GM12878 (cell line): ENCODE data around the gene MUSK. TPM values are rescaled to one million over a fixed set of nuclear protein-coding genes. Genes with fewer than 3 reads are reported as not detected.
"Not testable (repeated sequence)": the region's sequence is repeated elsewhere in the genome, so short reads cannot be mapped to it uniquely, and the experiment has no call there.

Experiments
- ATAC-seq: fragments of 200-7000 bp; cut with Tn5 transposase; 3 replicates; pipeline ENCODE4 v1.9.1; 2020; ENCODE audit warnings: mild to moderate bottlenecking, moderate library complexity
- BruUV-seq: library from RNA; stranded (reverse); fragments of 400-500 nt; replicated peaks from 2 replicates; lab custom pipeline; 2021; lab: Mats Ljungman, UMichigan
- CTCF ChIA-PET: fragments of 300-600 bp; sonication (Branson Sonifier 250); formaldehyde crosslinking; extraction: SDS; loops from one replicate; lab custom pipeline; 2021; ENCODE audit warnings: inconsistent platforms; lab: Yijun Ruan, JAX
- POLR2A ChIA-PET: fragments of 350-600 bp; formaldehyde crosslinking; extraction: SDS; loops from one replicate; lab custom pipeline; 2021; ENCODE audit warnings: inconsistent platforms; lab: Charles Lee
- RAD21 ChIA-PET: fragments of 300-600 bp; sonication (Branson Sonifier 250); formaldehyde crosslinking; loops from one replicate; lab custom pipeline; 2023; ENCODE audit warnings: antibody characterized with exemption; ENCODE audit not compliant: unreplicated experiment; lab: Charles Lee
- SMC1A ChIA-PET: fragments of 300-600 bp; sonication (Branson Sonifier 250); formaldehyde crosslinking; loops from one replicate; lab custom pipeline; 2023; ENCODE audit not compliant: unreplicated experiment, uncharacterized antibody; lab: Charles Lee
- DNase-seq: peaks from one replicate; pipeline ENCODE4 v3.0.0-alpha.2; 2011; ENCODE audit warnings: low read depth, low spot score
- FAIRE-seq: peaks from 3 replicates; lab custom pipeline; 2011; peaks lifted over from hg19 to GRCh38; lab: Jason Lieb, UNC
- H2AFZ ChIP-seq: 2 replicates; pipeline ENCODE4 v1.6.0; 2011; ENCODE audit warnings: low read depth, low read length, control low read depth; ENCODE audit not compliant: control insufficient read depth
- H3K27ac ChIP-seq: 2 replicates; pipeline ENCODE4 v1.5.1; 2011; ENCODE audit warnings: control low read depth; ENCODE audit not compliant: control insufficient read depth, insufficient read depth
- H3K27me3 ChIP-seq, 2 experiments: replicated peaks in 1 of 2; 2 replicates each; pipeline versions ENCODE4 v1.6.0 to v1.6.1; 2011; ENCODE audit warnings: low read length in 1 of 2; ENCODE audit not compliant: control insufficient read depth in 2 of 2, insufficient read depth in 2 of 2
- H3K36me3 ChIP-seq, 2 experiments: 2 replicates each; pipeline ENCODE4 v1.5.1; 2011; ENCODE audit warnings: low read length in 1 of 2; ENCODE audit not compliant: control insufficient read depth in 2 of 2, insufficient read depth in 2 of 2
- H3K4me1 ChIP-seq: 2 replicates; pipeline ENCODE4 v1.6.1; 2011; ENCODE audit warnings: mild to moderate bottlenecking, low read length, moderate library complexity, mixed read lengths; ENCODE audit not compliant: control insufficient read depth, insufficient read depth
- H3K4me2 ChIP-seq: 2 replicates; pipeline ENCODE4 v1.6.0; 2011; ENCODE audit warnings: control low read depth; ENCODE audit not compliant: control insufficient read depth, insufficient read depth
- H3K4me3 ChIP-seq: fragments of 200-600 bp; sonication (generic); 2 replicates; pipeline ENCODE4 v1.5.1; 2016
- H3K79me2 ChIP-seq: 2 replicates; pipeline ENCODE4 v1.6.0; 2011; ENCODE audit warnings: low read length; ENCODE audit not compliant: control insufficient read depth, insufficient read depth
- H3K9ac ChIP-seq: 2 replicates; pipeline ENCODE4 v1.8.0; 2011; ENCODE audit warnings: low read length, control low read depth, mixed read lengths; ENCODE audit not compliant: control insufficient read depth, insufficient read depth
- H3K9me3 ChIP-seq: replicated peaks from 3 replicates; pipeline ENCODE4 v1.5.1; 2011; ENCODE audit warnings: mild to moderate bottlenecking, low read length; ENCODE audit not compliant: control insufficient read depth, insufficient read depth
- H4K20me1 ChIP-seq: 2 replicates; pipeline ENCODE4 v1.6.0; 2011; ENCODE audit not compliant: control insufficient read depth, insufficient read depth
- ATF7 ChIP-seq: fragments of 450-650 bp; IDR thresholded peaks from 2 replicates; pipeline ENCODE4 v1.6.1; 2016; ENCODE audit warnings: low read depth, mild to moderate bottlenecking
- BRCA1 ChIP-seq: IDR thresholded peaks from 2 replicates; pipeline ENCODE4 v1.6.1; 2011; ENCODE audit warnings: low read depth, low read length, improper control_type of control experiment
- CBX5 ChIP-seq: sonication (generic); IDR thresholded peaks from 2 replicates; pipeline ENCODE4 v1.6.1; 2016; ENCODE audit warnings: low read depth, moderate library complexity, mild to moderate bottlenecking, inconsistent platforms
- CHD4 ChIP-seq: fragments of 200-600 bp; sonication (generic); IDR thresholded peaks from 2 replicates; pipeline ENCODE4 v1.6.1; 2016; ENCODE audit warnings: mild to moderate bottlenecking
- HCFC1 ChIP-seq: fragments of 150-350 bp; IDR thresholded peaks from 2 replicates; pipeline ENCODE4 v1.6.1; 2014; ENCODE audit warnings: low read length
- IRF4 ChIP-seq: IDR thresholded peaks from 2 replicates; pipeline ENCODE4 v1.6.1; 2011; ENCODE audit warnings: low read depth, low read length
- MXI1 ChIP-seq: fragments of 150-350 bp; IDR thresholded peaks from 2 replicates; pipeline ENCODE4 v1.6.1; 2011; ENCODE audit warnings: low read depth, mild to moderate bottlenecking, inconsistent platforms, low read length, improper control_type of control experiment
- NR2F1 ChIP-seq: fragments of 450-650 bp; conservative IDR thresholded peaks from 2 replicates; pipeline ENCODE4 v1.6.1; 2017; ENCODE audit warnings: mild to moderate bottlenecking
- PML ChIP-seq: IDR thresholded peaks from 2 replicates; pipeline ENCODE4 v1.6.1; 2012; ENCODE audit warnings: low read length, inconsistent platforms
- POLR2AphosphoS2 ChIP-seq: IDR thresholded peaks from 2 replicates; pipeline ENCODE4 v1.6.1; 2011; ENCODE audit warnings: low read depth, mild to moderate bottlenecking, low read length, improper control_type of control experiment, moderate library complexity
- RBBP5 ChIP-seq: fragments of 200-600 bp; sonication (generic); conservative IDR thresholded peaks from 2 replicates; pipeline ENCODE4 v1.6.1; 2016
- WGBS: methylation state at CpG from one replicate; pipeline ENCODE4 v1.1.6; 2016; ENCODE audit warnings: low lambda C conversion rate; ENCODE audit not compliant: insufficient replicate concordance, insufficient coverage; ENCODE audit errors: missing lambda C conversion rate; 5-methylcytosine and 5-hydroxymethylcytosine counted together
- in situ Hi-C: fragments of 300-500 bp; cut with MboI; formaldehyde crosslinking; loops from 9 replicates; pipeline ENCODE4 v1.14.3; 2018; ENCODE audit warnings: mixed read lengths
- intact Hi-C: fragments of 100-400 bp; cut with micrococcal nuclease; formaldehyde crosslinking; loops from one replicate; pipeline ENCODE4 v1.14.2; 2022; ENCODE audit not compliant: unreplicated experiment
- polyA plus RNA-seq, 11 experiments: library from polyadenylated mRNA; depleted of rRNA in 4 of 11; unstranded in 6 of 11; stranded (reverse) in 5 of 11; fragments of >200 nt; fragmentation: Nextera tagmentation in 4 of 11; fragmentation: Illumina TruSeq in 1 of 11; extraction: Ambion mirVana in 4 of 11; extraction: Trizol in 1 of 11; gene quantifications; 1 replicate in 1 of 11; 2 replicates in 10 of 11; pipeline versions ENCODE4 v1.2.1 to v1.2.3, GENCODE V29; 2011 to 2016; ENCODE audit warnings: inconsistent platforms in 2 of 11, missing spikeins in 2 of 11, low read depth in 1 of 11
- total RNA-seq, 4 experiments: library from RNA; depleted of rRNA in 3 of 4; stranded (reverse); fragments of >200 nt in 3 of 4; fragmentation: Illumina TruSeq in 1 of 4; extraction: Trizol in 1 of 4; gene quantifications; 2 replicates each; pipeline versions ENCODE4 v1.2.1 to v1.2.3, GENCODE V29; 2013 to 2021
- TF ChIP-seq, protein P1 (sequence below): fragments of 450-650 bp; IDR thresholded peaks from 2 replicates; pipeline ENCODE4 v1.6.1; 2017; ENCODE audit warnings: mild to moderate bottlenecking, moderate library complexity
- TF ChIP-seq, protein P2 (sequence below): IDR thresholded peaks from 2 replicates; pipeline ENCODE4 v1.6.1; 2011; ENCODE audit warnings: low read depth, mild to moderate bottlenecking, low read length, moderate library complexity, borderline replicate concordance; ENCODE audit errors: extremely low read depth

Gene MUSK
- total and polyA plus RNA-seq, 10 of the 15 experiments (the other 5 are each of a cell fraction or from before 2014, with no cell fraction given) = 0.04 to 0.19 (median 0.10) TPM; not detected in 5

DNA sequence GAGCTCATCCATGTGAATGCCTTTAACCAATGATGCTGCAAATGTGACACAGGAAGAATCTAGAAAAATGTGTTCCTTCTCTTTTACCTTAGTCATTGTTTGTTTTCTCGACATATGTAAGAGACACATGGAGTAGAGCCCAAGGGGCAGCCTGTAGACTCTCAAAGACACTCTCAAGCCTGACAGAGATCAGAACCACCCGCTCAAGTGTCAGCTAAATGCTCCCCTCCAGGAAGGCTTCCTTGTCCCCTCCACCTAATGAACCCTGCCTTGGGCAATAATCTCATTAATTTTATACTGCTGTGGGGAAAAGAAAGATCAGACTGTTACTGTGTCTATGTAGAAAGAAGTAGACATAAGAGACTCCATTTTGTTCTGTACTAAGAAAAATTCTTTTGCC, 157.4 kb downstream of the MUSK start:
- Histone ChIP-seq H2AFZ (no peak overlapping the region), H3K4me3 (no peak overlapping the region), H3K9ac (no peak overlapping the region), H3K4me1 (no peaks in the 10 kb centered on the region), H3K27me3 (no peaks in the 10 kb centered on the region), H3K27ac (no peak overlapping the region), H3K79me2 (no peaks in the 10 kb centered on the region), H3K36me3 (no peaks in the 10 kb centered on the region), H4K20me1 (no peaks in the 10 kb centered on the region), H3K9me3 (no peaks in the 10 kb centered on the region; the same call in 2 of the 3 replicates), H3K4me2 (no peak overlapping the region)
- ChIA-PET CTCF (no interaction called here), RAD21 (no interaction called here), POLR2A (no interaction called here), SMC1A (interaction anchor here (1.0 kb wide), 1 partner anchor 22 kb away, joined by 3 read pairs; no protein-coding TSS in a partner anchor)
- no peak for TF ChIP-seq MXI1
- TF ChIP-seq RBBP5 = no peak
- TF ChIP-seq PML = no peak
- TF ChIP-seq IRF4 = no peak
- TF ChIP-seq CHD4 = no peak
- no peak for TF ChIP-seq ATF7
- TF ChIP-seq CBX5 = no peak
- no peak for TF ChIP-seq NR2F1
- TF ChIP-seq, protein P1, sequence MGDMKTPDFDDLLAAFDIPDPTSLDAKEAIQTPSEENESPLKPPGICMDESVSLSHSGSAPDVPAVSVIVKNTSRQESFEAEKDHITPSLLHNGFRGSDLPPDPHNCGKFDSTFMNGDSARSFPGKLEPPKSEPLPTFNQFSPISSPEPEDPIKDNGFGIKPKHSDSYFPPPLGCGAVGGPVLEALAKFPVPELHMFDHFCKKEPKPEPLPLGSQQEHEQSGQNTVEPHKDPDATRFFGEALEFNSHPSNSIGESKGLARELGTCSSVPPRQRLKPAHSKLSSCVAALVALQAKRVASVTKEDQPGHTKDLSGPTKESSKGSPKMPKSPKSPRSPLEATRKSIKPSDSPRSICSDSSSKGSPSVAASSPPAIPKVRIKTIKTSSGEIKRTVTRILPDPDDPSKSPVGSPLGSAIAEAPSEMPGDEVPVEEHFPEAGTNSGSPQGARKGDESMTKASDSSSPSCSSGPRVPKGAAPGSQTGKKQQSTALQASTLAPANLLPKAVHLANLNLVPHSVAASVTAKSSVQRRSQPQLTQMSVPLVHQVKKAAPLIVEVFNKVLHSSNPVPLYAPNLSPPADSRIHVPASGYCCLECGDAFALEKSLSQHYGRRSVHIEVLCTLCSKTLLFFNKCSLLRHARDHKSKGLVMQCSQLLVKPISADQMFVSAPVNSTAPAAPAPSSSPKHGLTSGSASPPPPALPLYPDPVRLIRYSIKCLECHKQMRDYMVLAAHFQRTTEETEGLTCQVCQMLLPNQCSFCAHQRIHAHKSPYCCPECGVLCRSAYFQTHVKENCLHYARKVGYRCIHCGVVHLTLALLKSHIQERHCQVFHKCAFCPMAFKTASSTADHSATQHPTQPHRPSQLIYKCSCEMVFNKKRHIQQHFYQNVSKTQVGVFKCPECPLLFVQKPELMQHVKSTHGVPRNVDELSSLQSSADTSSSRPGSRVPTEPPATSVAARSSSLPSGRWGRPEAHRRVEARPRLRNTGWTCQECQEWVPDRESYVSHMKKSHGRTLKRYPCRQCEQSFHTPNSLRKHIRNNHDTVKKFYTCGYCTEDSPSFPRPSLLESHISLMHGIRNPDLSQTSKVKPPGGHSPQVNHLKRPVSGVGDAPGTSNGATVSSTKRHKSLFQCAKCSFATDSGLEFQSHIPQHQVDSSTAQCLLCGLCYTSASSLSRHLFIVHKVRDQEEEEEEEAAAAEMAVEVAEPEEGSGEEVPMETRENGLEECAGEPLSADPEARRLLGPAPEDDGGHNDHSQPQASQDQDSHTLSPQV = no peak
- no peak for TF ChIP-seq HCFC1
- no peak for TF ChIP-seq POLR2AphosphoS2
- TF ChIP-seq, protein P2, sequence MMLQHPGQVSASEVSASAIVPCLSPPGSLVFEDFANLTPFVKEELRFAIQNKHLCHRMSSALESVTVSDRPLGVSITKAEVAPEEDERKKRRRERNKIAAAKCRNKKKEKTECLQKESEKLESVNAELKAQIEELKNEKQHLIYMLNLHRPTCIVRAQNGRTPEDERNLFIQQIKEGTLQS = no peak
- TF ChIP-seq BRCA1 = no peak
- in situ Hi-C loops = no loop called here
- ATAC-seq = no peak
- no peak for FAIRE-seq
- BruUV-seq = no TSS peak
- DNase-seq = no peak
- intact Hi-C loops = no loop called here
- WGBS = 43% methylated on average over 2 of the region's 2 CpGs

DNA sequence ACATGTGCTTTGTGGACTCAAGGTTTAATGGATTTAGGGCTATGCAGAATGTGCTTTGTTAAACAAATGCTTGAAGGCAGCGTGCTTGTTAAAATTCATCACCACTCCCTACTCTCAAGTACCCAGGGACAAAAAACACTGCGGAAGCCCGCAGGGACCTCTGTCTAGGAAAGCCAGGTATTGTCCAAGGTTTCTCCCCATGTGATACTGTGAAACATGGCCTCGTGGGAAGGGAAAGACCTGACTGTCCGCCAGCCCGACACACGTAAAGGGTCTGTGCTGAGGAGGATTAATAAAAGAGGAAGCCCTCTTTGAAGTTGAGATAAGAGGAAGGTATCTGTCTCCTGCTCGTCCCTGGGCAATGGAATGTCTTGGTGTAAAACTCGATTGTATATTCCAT, 157.8 kb downstream of the MUSK start:
- DNase-seq, H3K27me3 ChIP-seq, H3K4me1 ChIP-seq, H2AFZ ChIP-seq, H3K36me3 ChIP-seq, in situ Hi-C loops, FAIRE-seq, ATAC-seq, H4K20me1 ChIP-seq, H3K4me3 ChIP-seq, intact Hi-C loops, RAD21 ChIA-PET, H3K9ac ChIP-seq, POLR2A ChIA-PET, H3K4me2 ChIP-seq, H3K9me3 ChIP-seq, H3K27ac ChIP-seq, H3K79me2 ChIP-seq, CTCF ChIA-PET, BruUV-seq: not testable (repeated sequence)
- 55% methylated on average over 9 of the region's 9 CpGs for WGBS
- SMC1A ChIA-PET = interaction anchor here (1.0 kb wide), 1 partner anchor 21 kb away, joined by 3 read pairs; no protein-coding TSS in a partner anchor
